ENCODE data around the gene DEAF1. TPM values are rescaled to one million over a fixed set of nuclear protein-coding genes. Genes with fewer than 3 reads are reported as not detected.

Gene DEAF1
- total RNA-seq, 1 experiment from 2014 or later, result 50.6 TPM

- H3K36me3 ChIP-seq (ENCODE audit: control insufficient read depth, insufficient read depth, low read length), result peaks cover 8% of the 10 kb centered on the region
- Mint-ChIP-seq H3K36me3 (ENCODE audit: insufficient read depth, unreplicated experiment) (peaks cover 75% of the 10 kb centered on the region), H3K9me3 (ENCODE audit: unreplicated experiment) (no peaks in the 10 kb centered on the region), H3K27me3 (ENCODE audit: insufficient read depth, unreplicated experiment) (no peaks in the 10 kb centered on the region), H3K27ac (ENCODE audit: unreplicated experiment) (no peak overlapping the region), H3K4me3 (ENCODE audit: unreplicated experiment) (no peak overlapping the region), H3K4me1 (ENCODE audit: low read depth, unreplicated experiment) (no peaks in the 10 kb centered on the region)
- intact Hi-C loops (cut with micrococcal nuclease; ENCODE audit: unreplicated experiment), result no loop called here
- no peaks in the 10 kb centered on the region for H3K27me3 ChIP-seq (replicated peaks; ENCODE audit: control insufficient read depth, insufficient read depth, low read length)
- no peaks in the 10 kb centered on the region for H3K4me1 ChIP-seq
- TF ChIP-seq CTCF (IDR thresholded peaks at IDR 0.05; ENCODE audit: insufficient read depth in 1 of 2, low read depth in 1 of 2, low read length in 1 of 2, severe bottlenecking in 1 of 2, unreplicated experiment in 1 of 2), result no peak
- CTCF ChIA-PET, result interaction anchor here (1.1 kb wide), 1 partner anchor 17 kb away, joined by 3 read pairs; the partner anchor contains the start of gene TMEM80
- POLR2A ChIA-PET, result no interaction called here
- no peaks in the 10 kb centered on the region for H3K9me3 ChIP-seq
- H3K4me3 ChIP-seq (ENCODE audit: low read depth, low read length), result no peak overlapping the region
- DNase-seq, result no peak
- BruUV-seq (replicated peaks), result no TSS peak
Measured at GRCh38 chr11:679271-680207, 15.5 kb downstream of the DEAF1 start.

- Mint-ChIP-seq H3K36me3 (ENCODE audit: insufficient read depth, unreplicated experiment) (peaks cover 75% of the 10 kb centered on the region), H3K4me3 (ENCODE audit: unreplicated experiment) (no peak overlapping the region), H3K9me3 (ENCODE audit: unreplicated experiment) (no peaks in the 10 kb centered on the region), H3K27ac (ENCODE audit: unreplicated experiment) (no peak overlapping the region), H3K27me3 (ENCODE audit: insufficient read depth, unreplicated experiment) (no peaks in the 10 kb centered on the region), H3K4me1 (ENCODE audit: low read depth, unreplicated experiment) (no peaks in the 10 kb centered on the region)
- Histone ChIP-seq H3K9me3 (no peaks in the 10 kb centered on the region), H3K4me3 (ENCODE audit: low read depth, low read length) (no peak overlapping the region), H3K4me1 (no peaks in the 10 kb centered on the region), H3K27me3 (replicated peaks; ENCODE audit: control insufficient read depth, insufficient read depth, low read length) (no peaks in the 10 kb centered on the region), H3K36me3 (ENCODE audit: control insufficient read depth, insufficient read depth, low read length) (peaks cover 7% of the 10 kb centered on the region)
- CTCF ChIA-PET, result no interaction called here
- POLR2A ChIA-PET, result no interaction called here
- intact Hi-C loops (cut with micrococcal nuclease; ENCODE audit: unreplicated experiment), result no loop called here
- no peak for TF ChIP-seq CTCF (IDR thresholded peaks at IDR 0.05; ENCODE audit: insufficient read depth in 1 of 2, low read depth in 1 of 2, low read length in 1 of 2, severe bottlenecking in 1 of 2, unreplicated experiment in 1 of 2)
- no TSS peak for BruUV-seq (replicated peaks)
- DNase-seq, result no peak
Measured at GRCh38 chr11:678297-678696, 16.7 kb downstream of the DEAF1 start.

GRCh38 chr11:674406-674805 lies 20.6 kb downstream of the DEAF1 start:
- H3K9me3 Mint-ChIP-seq (ENCODE audit: unreplicated experiment), result no peaks in the 10 kb centered on the region
- no peaks in the 10 kb centered on the region for H3K4me1 Mint-ChIP-seq (ENCODE audit: low read depth, unreplicated experiment)
- DNase-seq, result no peak
- H3K4me3 Mint-ChIP-seq (ENCODE audit: unreplicated experiment), result no peak overlapping the region
- Histone ChIP-seq H3K4me1 (no peaks in the 10 kb centered on the region), H3K36me3 (ENCODE audit: control insufficient read depth, insufficient read depth, low read length) (peaks cover 5% of the 10 kb centered on the region; the same call in 1 of the 2 replicates), H3K9me3 (no peaks in the 10 kb centered on the region), H3K4me3 (ENCODE audit: low read depth, low read length) (no peak overlapping the region), H3K27me3 (replicated peaks; ENCODE audit: control insufficient read depth, insufficient read depth, low read length) (no peaks in the 10 kb centered on the region)
- BruUV-seq (replicated peaks), result no TSS peak
- no peaks in the 10 kb centered on the region for H3K27me3 Mint-ChIP-seq (ENCODE audit: insufficient read depth, unreplicated experiment)
- ChIA-PET CTCF (no interaction called here), POLR2A (no interaction called here)
- no peak overlapping the region for H3K27ac Mint-ChIP-seq (ENCODE audit: unreplicated experiment)
- H3K36me3 Mint-ChIP-seq (ENCODE audit: insufficient read depth, unreplicated experiment), result peaks cover 74% of the 10 kb centered on the region
- intact Hi-C loops (cut with micrococcal nuclease; ENCODE audit: unreplicated experiment), result no loop called here
- no peak for TF ChIP-seq CTCF (IDR thresholded peaks at IDR 0.05; ENCODE audit: insufficient read depth in 1 of 2, low read depth in 1 of 2, low read length in 1 of 2, severe bottlenecking in 1 of 2, unreplicated experiment in 1 of 2)

All from Caco-2 (cell line).